ENCODE results near the gene CBLL2.

Gene CBLL2

DNA sequence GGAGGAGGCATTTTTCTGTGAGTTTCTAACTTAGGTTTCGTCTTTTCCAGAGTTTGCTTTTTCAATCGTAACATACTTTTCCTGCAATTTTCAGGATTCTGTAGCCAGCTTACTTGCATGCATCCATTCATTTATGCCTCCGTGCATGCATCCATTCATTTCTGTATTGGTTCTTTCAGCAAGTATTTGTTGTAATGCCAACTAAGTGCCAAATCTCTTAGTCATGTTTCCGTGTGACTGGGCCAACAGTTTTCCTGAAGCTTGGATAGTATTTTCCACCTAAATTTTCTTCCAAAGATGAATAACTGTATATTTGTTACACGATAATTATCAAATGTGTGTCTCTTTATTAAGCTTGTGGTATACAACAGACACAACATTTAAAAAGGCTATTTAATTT, 41.5 kb downstream of the CBLL2 start:
- Mint-ChIP-seq H3K36me3 (ENCODE audit: low read depth) (no peaks in the 10 kb centered on the region), H3K4me3 (no peak overlapping the region), H3K4me1 (ENCODE audit: low read depth) (no peaks in the 10 kb centered on the region), H3K27me3 (ENCODE audit: low read depth) (no peaks in the 10 kb centered on the region), H3K27ac (no peak overlapping the region), H3K9me3 (no peaks in the 10 kb centered on the region)

- H3K4me3 Mint-ChIP-seq, result no peak overlapping the region
- no peaks in the 10 kb centered on the region for H3K4me1 Mint-ChIP-seq (ENCODE audit: low read depth)
- H3K27me3 Mint-ChIP-seq (ENCODE audit: low read depth), result no peaks in the 10 kb centered on the region
- H3K9me3 Mint-ChIP-seq, result no peaks in the 10 kb centered on the region
- no peaks in the 10 kb centered on the region for H3K36me3 Mint-ChIP-seq (ENCODE audit: low read depth)
- H3K27ac Mint-ChIP-seq, result no peak overlapping the region
Observed at GRCh38 chrX:22314692-22315091, 42.0 kb downstream of the CBLL2 start.

DNA sequence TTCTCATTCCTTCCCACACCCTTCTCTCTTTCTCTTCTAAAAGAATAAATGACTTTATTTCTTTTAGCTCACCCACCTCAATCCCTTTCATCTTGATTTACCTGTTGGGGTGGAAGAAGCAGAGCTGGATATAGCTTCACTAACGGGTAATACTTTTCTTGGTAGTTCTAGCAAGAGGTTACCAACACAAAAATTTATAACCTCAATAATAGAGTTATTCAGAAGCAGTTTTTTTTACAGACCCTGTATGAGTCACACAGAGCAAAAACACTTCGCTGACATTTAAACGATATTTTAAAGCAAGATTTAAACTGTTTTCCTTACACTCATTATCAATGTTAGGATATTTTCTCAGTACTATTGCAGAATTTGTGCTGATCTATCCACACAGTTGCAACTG, 42.4 kb downstream of the CBLL2 start:
- Mint-ChIP-seq H3K4me3 (no peak overlapping the region), H3K27ac (no peak overlapping the region), H3K36me3 (ENCODE audit: low read depth) (no peaks in the 10 kb centered on the region), H3K27me3 (ENCODE audit: low read depth) (no peaks in the 10 kb centered on the region), H3K9me3 (no peaks in the 10 kb centered on the region), H3K4me1 (ENCODE audit: low read depth) (no peaks in the 10 kb centered on the region)

GRCh38 chrX:22320236-22320873, 47.6 kb downstream of the CBLL2 start:
- Mint-ChIP-seq H3K9me3 (no peaks in the 10 kb centered on the region), H3K27ac (no peak overlapping the region), H3K36me3 (ENCODE audit: low read depth) (no peaks in the 10 kb centered on the region), H3K4me3 (no peak overlapping the region), H3K27me3 (ENCODE audit: low read depth) (no peaks in the 10 kb centered on the region), H3K4me1 (ENCODE audit: low read depth) (no peaks in the 10 kb centered on the region)

DNA sequence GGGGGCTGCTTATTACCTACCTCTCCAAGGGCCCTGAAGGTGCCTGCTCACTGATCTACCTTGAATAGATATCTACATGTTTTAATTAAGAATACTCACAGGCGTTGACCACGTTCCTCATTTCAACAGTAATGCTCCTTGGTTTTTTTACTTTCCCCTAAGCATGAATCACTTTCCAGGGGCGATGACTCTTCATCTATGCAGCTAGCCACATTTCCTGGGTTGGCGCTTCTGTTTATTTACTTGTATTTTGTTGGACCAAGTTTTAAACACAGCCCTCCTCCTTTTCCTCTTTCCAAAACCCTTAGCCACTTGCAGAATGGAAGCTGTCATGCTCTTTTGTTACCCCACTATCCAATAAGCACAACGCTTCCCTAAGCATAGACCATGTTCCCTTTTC, 50.8 kb downstream of the CBLL2 start:
- no peaks in the 10 kb centered on the region for H3K4me1 Mint-ChIP-seq (ENCODE audit: low read depth)
- H3K4me3 Mint-ChIP-seq, result no peak overlapping the region
- H3K27ac Mint-ChIP-seq, result no peak overlapping the region
- H3K9me3 Mint-ChIP-seq, result no peaks in the 10 kb centered on the region
- H3K36me3 Mint-ChIP-seq (ENCODE audit: low read depth), result no peaks in the 10 kb centered on the region
- no peaks in the 10 kb centered on the region for H3K27me3 Mint-ChIP-seq (ENCODE audit: low read depth)

Measured in T-helper 1 cell treated with Interleukin-12 subunit alpha and Interleukin-12 subunit beta and Interleukin-4 antibody, amounts not matched to agents 30 μg/mL and 1 μg/mL, for 36 hours (primary cell).